K562 (cell line): ENCODE data around the gene ITPR3. TPM values are rescaled to one million over a fixed set of nuclear protein-coding genes. Genes with fewer than 3 reads are reported as not detected.

Experiments used
- CBX8 ChIP-seq: fragments of 200-600 bp; sonication (generic); IDR thresholded peaks from 2 replicates; pipeline ENCODE4 v1.6.1; 2012; ENCODE audit warnings: borderline replicate concordance, mixed run types, low read depth, mild to moderate bottlenecking, moderate library complexity, mixed read lengths, low read length, control low read depth, inconsistent platforms; ENCODE audit not compliant: poor library complexity, severe bottlenecking; ENCODE audit errors: extremely low read depth
- ETV1 ChIP-seq: fragments of 450-650 bp; conservative IDR thresholded peaks from 2 replicates; pipeline ENCODE4 v1.6.1; 2016; ENCODE audit warnings: missing genetic modification characterization, control low read depth, low read depth, missing compliant biosample characterization
- HDAC1 ChIP-seq, 2 experiments: fragments of 450-650 bp; IDR thresholded peaks; 2 replicates each; pipeline ENCODE4 v1.6.1; 2016 to 2017; ENCODE audit warnings: inconsistent platforms in 1 of 2, mild to moderate bottlenecking in 1 of 2, moderate library complexity in 1 of 2
- HMG20A ChIP-seq: fragments of 450-650 bp; formaldehyde crosslinking; conservative IDR thresholded peaks from 2 replicates; pipeline ENCODE4 v1.4.0; 2020; ENCODE audit warnings: mild to moderate bottlenecking, mixed read lengths
- HMG20B ChIP-seq: fragments of 250-450 bp; sonication (Bioruptor Pico); IDR thresholded peaks from 2 replicates; pipeline ENCODE4 v1.5.0; 2021; ENCODE audit warnings: mild to moderate bottlenecking
- MYNN ChIP-seq, 2 experiments: sonication (generic); formaldehyde crosslinking in 1 of 2; IDR thresholded peaks; 2 replicates each; pipeline versions ENCODE4 v1.5.0 to v1.6.1; 2016 to 2020; ENCODE audit warnings: antibody characterized with exemption in 1 of 2, missing genetic modification reagents in 1 of 2
- NCOR1 ChIP-seq: fragments of 450-650 bp; IDR thresholded peaks from 2 replicates; pipeline ENCODE4 v1.6.1; 2016; ENCODE audit warnings: mild to moderate bottlenecking, moderate library complexity
- POLR3G ChIP-seq: IDR thresholded peaks from 2 replicates; pipeline ENCODE4 v1.6.1; 2011; ENCODE audit not compliant: insufficient read length, insufficient replicate concordance; ENCODE audit errors: extremely low read depth
- RCOR1 ChIP-seq, 2 experiments: IDR thresholded peaks; 2 replicates each; pipeline ENCODE4 v1.6.1; 2012; ENCODE audit warnings: low read depth in 2 of 2, low read length in 2 of 2, borderline replicate concordance in 1 of 2, improper control_type of control experiment in 1 of 2
- RNF2 ChIP-seq: sonication (generic); IDR thresholded peaks from 2 replicates; pipeline ENCODE4 v1.6.1; 2016
- SMARCA4 ChIP-seq: fragments of 450-650 bp; IDR thresholded peaks from 2 replicates; pipeline ENCODE4 v1.6.1; 2016
- SPI1 ChIP-seq: IDR thresholded peaks from 2 replicates; pipeline ENCODE4 v1.6.1; 2011; ENCODE audit warnings: low read depth, low read length, control low read depth, borderline replicate concordance
- ZC3H8 ChIP-seq: fragments of 450-650 bp; IDR thresholded peaks from 2 replicates; pipeline ENCODE4 v1.6.1; 2017
- polyA plus RNA-seq, 8 experiments: library from polyadenylated mRNA; depleted of rRNA in 4 of 8; stranded (reverse) in 5 of 8; unstranded in 3 of 8; fragments of >200 nt; fragmentation: Nextera tagmentation in 2 of 8; fragmentation: Illumina TruSeq in 1 of 8; extraction: Ambion mirVana in 2 of 8; extraction: Trizol in 1 of 8; gene quantifications; 2 replicates each; pipeline versions ENCODE4 v1.2.1 to v1.2.3, GENCODE V29; 2011 to 2014; ENCODE audit warnings: inconsistent platforms in 1 of 8, missing spikeins in 1 of 8
- total RNA-seq, 7 experiments: library from RNA; depleted of rRNA in 6 of 7; stranded (reverse); fragments of >200 nt in 6 of 7; fragmentation: Illumina TruSeq in 2 of 7; extraction: Trizol in 2 of 7; gene quantifications; 2 replicates each; pipeline versions ENCODE4 v1.2.1 to v1.2.3, GENCODE V29; 2011 to 2021; ENCODE audit warnings: low replicate concordance in 1 of 7
- TF ChIP-seq, protein P1 (sequence below), 2 experiments: fragments of 450-650 bp; formaldehyde crosslinking in 1 of 2; IDR thresholded peaks; 2 replicates each; pipeline versions ENCODE4 v1.4.0 to v1.6.1; 2014 to 2020; ENCODE audit warnings: mild to moderate bottlenecking in 2 of 2, borderline replicate concordance in 1 of 2, low read depth in 1 of 2
- TF ChIP-seq, protein P2 (sequence below): IDR thresholded peaks from 3 replicates; pipeline ENCODE4 v1.6.1; 2011; ENCODE audit warnings: borderline replicate concordance, mild to moderate bottlenecking; ENCODE audit not compliant: insufficient read length, insufficient read depth
- TF ChIP-seq, protein P3 (sequence below): sonication (generic); formaldehyde crosslinking; IDR thresholded peaks from 2 replicates; pipeline ENCODE4 v1.9.0; 2022; ENCODE audit warnings: mild to moderate bottlenecking, missing genetic modification reagents
- TF ChIP-seq, protein P4 (sequence below): sonication (generic); formaldehyde crosslinking; IDR thresholded peaks from 2 replicates; pipeline ENCODE4 v1.8.0; 2022; ENCODE audit warnings: missing genetic modification reagents, mild to moderate bottlenecking, borderline replicate concordance

The ITPR3 gene
- total and polyA plus RNA-seq, 9 of the 15 experiments (the other 6 are each of a cell fraction or from before 2014, with no cell fraction given): 0.39 to 35.7 (median 13.2) TPM

DNA sequence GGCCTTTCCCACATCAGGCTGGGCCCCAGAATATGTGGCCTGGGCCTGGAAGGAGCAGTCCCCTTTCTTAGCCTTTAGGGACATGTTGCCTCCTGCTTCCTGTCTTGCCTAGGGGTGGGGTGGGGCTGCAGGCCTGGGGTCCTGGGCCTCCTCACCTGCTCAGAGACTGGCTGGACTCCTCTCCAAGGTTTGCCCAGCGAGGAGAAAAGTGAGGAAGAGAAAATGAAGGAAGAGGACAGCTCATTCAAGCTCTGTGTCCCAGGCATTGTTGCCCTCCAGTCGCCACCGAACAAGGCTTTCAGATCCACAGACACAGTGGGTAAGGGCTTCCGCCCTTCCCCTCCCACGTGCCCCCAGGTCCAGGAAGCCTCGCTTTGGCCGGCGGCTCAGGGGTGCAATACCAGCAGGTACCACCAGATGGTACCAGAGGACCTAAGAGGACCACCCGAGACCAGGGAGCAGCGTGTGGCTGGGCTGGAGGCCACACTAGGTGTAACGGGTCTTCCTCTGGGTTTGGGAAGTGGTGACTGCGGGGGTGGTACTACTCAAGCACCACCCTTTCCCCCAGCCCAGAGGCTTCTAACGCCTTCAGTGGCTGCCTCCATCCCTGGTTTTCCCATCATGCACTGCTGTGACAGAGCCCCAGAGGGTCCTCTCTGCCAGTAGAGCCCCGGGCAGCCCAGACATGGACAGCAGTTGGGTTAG is 35.6 kb upstream of the ITPR3 start (continued):
- TF ChIP-seq, protein P1, sequence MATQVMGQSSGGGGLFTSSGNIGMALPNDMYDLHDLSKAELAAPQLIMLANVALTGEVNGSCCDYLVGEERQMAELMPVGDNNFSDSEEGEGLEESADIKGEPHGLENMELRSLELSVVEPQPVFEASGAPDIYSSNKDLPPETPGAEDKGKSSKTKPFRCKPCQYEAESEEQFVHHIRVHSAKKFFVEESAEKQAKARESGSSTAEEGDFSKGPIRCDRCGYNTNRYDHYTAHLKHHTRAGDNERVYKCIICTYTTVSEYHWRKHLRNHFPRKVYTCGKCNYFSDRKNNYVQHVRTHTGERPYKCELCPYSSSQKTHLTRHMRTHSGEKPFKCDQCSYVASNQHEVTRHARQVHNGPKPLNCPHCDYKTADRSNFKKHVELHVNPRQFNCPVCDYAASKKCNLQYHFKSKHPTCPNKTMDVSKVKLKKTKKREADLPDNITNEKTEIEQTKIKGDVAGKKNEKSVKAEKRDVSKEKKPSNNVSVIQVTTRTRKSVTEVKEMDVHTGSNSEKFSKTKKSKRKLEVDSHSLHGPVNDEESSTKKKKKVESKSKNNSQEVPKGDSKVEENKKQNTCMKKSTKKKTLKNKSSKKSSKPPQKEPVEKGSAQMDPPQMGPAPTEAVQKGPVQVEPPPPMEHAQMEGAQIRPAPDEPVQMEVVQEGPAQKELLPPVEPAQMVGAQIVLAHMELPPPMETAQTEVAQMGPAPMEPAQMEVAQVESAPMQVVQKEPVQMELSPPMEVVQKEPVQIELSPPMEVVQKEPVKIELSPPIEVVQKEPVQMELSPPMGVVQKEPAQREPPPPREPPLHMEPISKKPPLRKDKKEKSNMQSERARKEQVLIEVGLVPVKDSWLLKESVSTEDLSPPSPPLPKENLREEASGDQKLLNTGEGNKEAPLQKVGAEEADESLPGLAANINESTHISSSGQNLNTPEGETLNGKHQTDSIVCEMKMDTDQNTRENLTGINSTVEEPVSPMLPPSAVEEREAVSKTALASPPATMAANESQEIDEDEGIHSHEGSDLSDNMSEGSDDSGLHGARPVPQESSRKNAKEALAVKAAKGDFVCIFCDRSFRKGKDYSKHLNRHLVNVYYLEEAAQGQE (IDR thresholded peaks at IDR 0.05; ENCODE audit: borderline replicate concordance): peak; percentile 85
- TF ChIP-seq, protein P1 (CRISPR knock-in tag; IDR thresholded peaks at IDR 0.05; ENCODE audit: low read depth): no peak
- TF ChIP-seq, protein P2, sequence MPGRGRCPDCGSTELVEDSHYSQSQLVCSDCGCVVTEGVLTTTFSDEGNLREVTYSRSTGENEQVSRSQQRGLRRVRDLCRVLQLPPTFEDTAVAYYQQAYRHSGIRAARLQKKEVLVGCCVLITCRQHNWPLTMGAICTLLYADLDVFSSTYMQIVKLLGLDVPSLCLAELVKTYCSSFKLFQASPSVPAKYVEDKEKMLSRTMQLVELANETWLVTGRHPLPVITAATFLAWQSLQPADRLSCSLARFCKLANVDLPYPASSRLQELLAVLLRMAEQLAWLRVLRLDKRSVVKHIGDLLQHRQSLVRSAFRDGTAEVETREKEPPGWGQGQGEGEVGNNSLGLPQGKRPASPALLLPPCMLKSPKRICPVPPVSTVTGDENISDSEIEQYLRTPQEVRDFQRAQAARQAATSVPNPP: no peak
- TF ChIP-seq, protein P3, sequence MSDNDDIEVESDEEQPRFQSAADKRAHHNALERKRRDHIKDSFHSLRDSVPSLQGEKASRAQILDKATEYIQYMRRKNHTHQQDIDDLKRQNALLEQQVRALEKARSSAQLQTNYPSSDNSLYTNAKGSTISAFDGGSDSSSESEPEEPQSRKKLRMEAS (CRISPR knock-in tag): peak; percentile 69
- TF ChIP-seq POLR3G: no peak
- no peak for TF ChIP-seq HMG20B (CRISPR knock-in tag)
- TF ChIP-seq RNF2: no peak
- no peak for TF ChIP-seq SPI1
- peak in 1 of 2 experiments; percentile 9; a peak in 1 of 4 replicates for TF ChIP-seq RCOR1 (IDR thresholded peaks at IDR 0.05; ENCODE audit: borderline replicate concordance in 1 of 2, low read depth in 2 of 2, low read length in 2 of 2)
- TF ChIP-seq SMARCA4: no peak
- peak in 1 of 2 experiments; percentile 29; a peak in 1 of 4 replicates for TF ChIP-seq HDAC1 (IDR thresholded peaks at IDR 0.05)
- no peak for TF ChIP-seq NCOR1
- TF ChIP-seq MYNN (IDR thresholded peaks at IDR 0.05): peak; percentile 46; the same call in 1 of the 2 replicates
- TF ChIP-seq MYNN (CRISPR knock-in tag; IDR thresholded peaks at IDR 0.05): no peak
- TF ChIP-seq ETV1: peak; percentile 68
- TF ChIP-seq HMG20A (CRISPR knock-in tag): no peak
- TF ChIP-seq, protein P4, sequence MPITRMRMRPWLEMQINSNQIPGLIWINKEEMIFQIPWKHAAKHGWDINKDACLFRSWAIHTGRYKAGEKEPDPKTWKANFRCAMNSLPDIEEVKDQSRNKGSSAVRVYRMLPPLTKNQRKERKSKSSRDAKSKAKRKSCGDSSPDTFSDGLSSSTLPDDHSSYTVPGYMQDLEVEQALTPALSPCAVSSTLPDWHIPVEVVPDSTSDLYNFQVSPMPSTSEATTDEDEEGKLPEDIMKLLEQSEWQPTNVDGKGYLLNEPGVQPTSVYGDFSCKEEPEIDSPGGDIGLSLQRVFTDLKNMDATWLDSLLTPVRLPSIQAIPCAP (CRISPR knock-in tag): no peak
- TF ChIP-seq CBX8: no peak
- no peak for TF ChIP-seq ZC3H8
